ENCODE data around the gene GRPR.

The GRPR gene

DNA sequence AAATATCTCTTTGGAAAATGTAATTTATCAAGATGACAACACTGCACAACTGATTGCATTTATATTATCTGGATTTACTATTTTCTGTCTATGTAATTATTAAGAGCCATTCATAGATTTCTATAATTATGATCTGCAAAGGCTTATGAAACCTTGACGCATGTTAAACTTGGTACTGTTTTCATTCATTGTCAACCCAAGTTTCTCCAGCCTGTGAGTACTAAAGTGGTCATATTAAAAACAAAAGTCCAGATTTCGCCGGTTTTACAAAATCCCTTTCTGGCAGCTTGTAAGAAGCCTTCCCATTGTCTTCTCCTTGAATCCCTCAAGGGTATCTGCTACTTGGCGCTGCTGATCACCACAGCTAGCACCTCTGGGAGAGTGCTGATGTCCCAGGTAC lies 19.7 kb upstream of the GRPR start:
- no peak overlapping the region for H3K4me3 ChIP-seq (ENCODE audit: low read length)
- no peaks in the 10 kb centered on the region for H3K36me3 ChIP-seq (ENCODE audit: insufficient read depth, low read length)
- no peaks in the 10 kb centered on the region for H3K4me1 ChIP-seq (ENCODE audit: insufficient read depth, low read length)
- no peak overlapping the region for H3K27ac ChIP-seq (ENCODE audit: low read depth, low read length)
- H3K9ac ChIP-seq (ENCODE audit: low read depth, low read length), result no peak overlapping the region
- over 99% methylated on average over 4 of the region's 4 CpGs for WGBS
- H3K9me3 ChIP-seq (ENCODE audit: insufficient read depth, low read depth, low read length), result 0 out of 2 replicates have a peak, but pooled peaks cover 2% of the 10 kb centered on the region
- H3K27me3 ChIP-seq (ENCODE audit: insufficient read depth, low read length), result no peaks in the 10 kb centered on the region

DNA sequence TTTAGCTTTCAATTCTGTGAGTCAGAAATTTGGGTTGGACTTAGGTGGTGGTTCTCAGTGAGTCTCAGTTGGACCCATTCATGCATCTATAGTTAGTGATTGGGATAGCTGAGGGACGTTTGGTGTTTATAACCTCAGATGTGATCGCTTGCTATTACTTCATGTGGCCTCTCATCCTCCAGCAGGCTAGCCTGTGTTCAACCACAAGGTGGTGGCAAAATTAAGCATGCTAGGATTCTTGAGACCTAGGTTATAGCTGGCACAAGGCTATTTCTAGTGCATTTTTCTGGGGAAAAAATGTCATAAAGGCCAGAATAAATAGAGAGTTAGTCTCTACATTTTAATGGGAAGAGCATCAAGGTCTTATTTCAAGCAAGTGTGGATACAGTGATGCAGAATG lies 10.9 kb upstream of the GRPR start:
- Histone ChIP-seq H3K36me3 (ENCODE audit: insufficient read depth, low read length) (no peaks in the 10 kb centered on the region), H3K9me3 (ENCODE audit: insufficient read depth, low read depth, low read length) (no peaks in the 10 kb centered on the region), H3K27ac (ENCODE audit: low read depth, low read length) (no peak overlapping the region), H3K4me3 (ENCODE audit: low read length) (no peak overlapping the region), H3K9ac (ENCODE audit: low read depth, low read length) (no peak overlapping the region), H3K27me3 (ENCODE audit: insufficient read depth, low read length) (no peaks in the 10 kb centered on the region), H3K4me1 (ENCODE audit: insufficient read depth, low read length) (no peaks in the 10 kb centered on the region)
- 88% methylated on average over 2 of the region's 2 CpGs for WGBS

DNA sequence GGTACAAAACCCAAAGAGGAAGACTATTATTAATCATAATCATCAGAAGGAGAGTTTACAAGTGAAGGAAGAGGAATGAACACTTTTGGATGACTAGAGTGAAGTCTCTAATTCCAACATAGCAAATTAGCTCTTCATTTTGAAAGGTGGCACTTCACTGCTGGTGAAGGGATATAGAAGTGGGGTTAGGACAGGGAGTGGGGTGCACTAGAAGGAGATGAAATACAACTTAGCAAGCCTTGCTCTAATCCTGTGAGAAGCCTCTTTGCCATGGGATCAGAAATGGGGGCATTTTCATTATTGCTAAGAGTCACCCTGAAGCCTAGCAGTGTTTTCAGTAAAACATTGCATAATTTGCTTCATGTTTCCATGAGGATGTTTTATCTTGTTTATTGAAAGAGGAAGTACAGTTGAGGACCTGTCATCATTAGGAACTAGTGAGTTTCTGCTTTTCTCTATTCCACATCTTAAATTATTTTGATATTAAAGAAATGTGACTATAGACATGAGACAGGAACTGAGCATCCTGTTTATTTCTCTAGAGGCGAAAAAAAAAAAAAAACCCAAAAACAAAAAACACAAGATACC lies 9.3 kb upstream of the GRPR start:
- 100% methylated on average over 1 of the region's 1 CpG for WGBS
- Histone ChIP-seq H3K4me1 (ENCODE audit: insufficient read depth, low read length) (no peaks in the 10 kb centered on the region), H3K4me3 (ENCODE audit: low read length) (no peak overlapping the region), H3K9me3 (ENCODE audit: insufficient read depth, low read depth, low read length) (0 out of 2 replicates have a peak, but pooled peaks cover 3% of the 10 kb centered on the region), H3K9ac (ENCODE audit: low read depth, low read length) (no peak overlapping the region), H3K36me3 (ENCODE audit: insufficient read depth, low read length) (no peaks in the 10 kb centered on the region), H3K27ac (ENCODE audit: low read depth, low read length) (no peak overlapping the region), H3K27me3 (ENCODE audit: insufficient read depth, low read length) (no peaks in the 10 kb centered on the region)

DNA sequence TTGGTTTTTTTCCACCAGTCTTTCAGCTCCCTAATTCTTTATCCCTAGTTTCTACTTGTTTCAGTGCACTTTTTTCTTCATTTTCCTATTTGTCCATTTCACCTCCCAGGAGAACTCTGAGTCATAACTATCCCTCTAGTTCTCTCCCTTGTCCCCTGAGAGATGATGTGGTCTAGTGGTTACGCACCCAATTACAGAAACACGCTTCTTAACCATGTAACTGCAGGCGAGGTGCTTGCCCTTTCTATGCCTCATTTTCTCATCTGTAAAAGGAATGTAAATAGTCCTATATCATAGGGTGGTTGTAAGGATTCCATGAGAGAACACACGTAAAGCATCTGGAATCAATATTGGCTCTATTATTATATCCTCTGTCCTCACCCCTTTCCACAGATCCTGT lies 8.8 kb upstream of the GRPR start:
- no peak overlapping the region for H3K27ac ChIP-seq (ENCODE audit: low read depth, low read length)
- H3K27me3 ChIP-seq (ENCODE audit: insufficient read depth, low read length), result no peaks in the 10 kb centered on the region
- no peak overlapping the region for H3K4me3 ChIP-seq (ENCODE audit: low read length)
- WGBS, result 100% methylated on average over 1 of the region's 4 CpGs
- 0 out of 2 replicates have a peak, but pooled peaks cover 3% of the 10 kb centered on the region for H3K9me3 ChIP-seq (ENCODE audit: insufficient read depth, low read depth, low read length)
- no peaks in the 10 kb centered on the region for H3K4me1 ChIP-seq (ENCODE audit: insufficient read depth, low read length)
- H3K36me3 ChIP-seq (ENCODE audit: insufficient read depth, low read length), result no peaks in the 10 kb centered on the region
- no peak overlapping the region for H3K9ac ChIP-seq (ENCODE audit: low read depth, low read length)

DNA sequence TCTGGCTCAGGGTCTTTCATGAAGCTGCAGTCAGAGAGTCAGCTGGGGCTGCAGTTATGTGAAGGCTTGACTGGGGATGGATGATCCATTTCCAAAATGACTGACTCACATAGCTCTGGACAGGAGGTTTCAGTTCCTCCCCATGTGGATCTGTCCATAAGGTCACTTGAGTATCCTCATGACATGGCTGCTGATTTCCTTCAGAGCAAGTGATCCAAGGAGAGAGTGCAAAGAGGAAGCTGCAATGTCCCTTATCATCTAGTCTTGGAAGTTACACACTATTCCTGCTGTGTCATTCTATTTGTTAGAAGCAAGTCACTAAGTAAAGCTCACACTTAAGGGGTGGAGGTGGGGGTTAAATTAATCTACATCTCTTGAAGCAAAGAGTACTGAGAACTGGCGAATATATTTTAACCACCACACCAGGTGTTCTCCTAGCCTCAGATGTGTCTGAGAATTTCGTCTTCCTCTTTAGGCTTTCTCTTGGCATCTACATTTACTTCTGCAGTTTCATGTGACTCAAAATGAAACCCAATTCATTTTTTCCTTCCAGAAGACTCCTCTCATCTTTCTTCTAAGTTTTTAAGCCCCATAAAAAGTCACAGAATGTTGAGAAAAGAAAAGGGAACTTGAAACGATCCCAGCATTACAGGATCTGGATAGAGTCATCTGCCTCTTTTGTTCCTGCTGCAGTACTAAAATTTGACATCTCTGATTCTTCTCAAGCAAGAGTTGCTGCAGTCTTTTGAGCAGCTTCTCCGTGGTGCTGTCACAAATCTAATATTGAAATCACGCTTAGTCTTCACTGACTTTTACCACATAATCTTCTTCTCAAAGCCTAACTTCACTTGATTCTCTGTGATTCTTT lies 3.8 kb upstream of the GRPR start:
- Histone ChIP-seq H3K4me3 (ENCODE audit: low read length) (no peak overlapping the region), H3K27ac (ENCODE audit: low read depth, low read length) (no peak overlapping the region), H3K9ac (ENCODE audit: low read depth, low read length) (no peak overlapping the region), H3K9me3 (ENCODE audit: insufficient read depth, low read depth, low read length) (0 out of 2 replicates have a peak, but pooled peaks cover 3% of the 10 kb centered on the region), H3K27me3 (ENCODE audit: insufficient read depth, low read length) (no peaks in the 10 kb centered on the region), H3K36me3 (ENCODE audit: insufficient read depth, low read length) (no peaks in the 10 kb centered on the region), H3K4me1 (ENCODE audit: insufficient read depth, low read length) (peaks cover 5% of the 10 kb centered on the region)
- WGBS, result 92% methylated on average over 5 of the region's 5 CpGs

DNA sequence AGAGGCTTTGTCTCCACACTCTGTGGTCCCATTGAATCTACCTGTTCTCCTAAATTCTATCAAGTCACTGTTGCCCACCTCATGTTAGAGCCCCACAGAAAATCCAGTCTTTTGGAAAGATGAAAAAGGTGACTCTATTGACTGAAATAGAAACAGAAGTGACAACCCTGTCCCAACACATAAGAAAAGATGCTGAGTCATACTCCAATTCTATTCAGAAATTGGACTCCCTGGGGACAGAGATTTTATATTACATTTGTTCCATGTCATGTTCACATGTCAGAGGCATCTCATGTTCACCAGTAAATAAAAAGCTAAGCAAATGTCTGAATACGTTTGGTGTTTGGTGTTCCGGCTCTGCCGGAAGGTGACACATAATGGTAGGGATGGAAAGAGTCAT lies 2.9 kb upstream of the GRPR start:
- no peaks in the 10 kb centered on the region for H3K36me3 ChIP-seq (ENCODE audit: insufficient read depth, low read length)

DNA sequence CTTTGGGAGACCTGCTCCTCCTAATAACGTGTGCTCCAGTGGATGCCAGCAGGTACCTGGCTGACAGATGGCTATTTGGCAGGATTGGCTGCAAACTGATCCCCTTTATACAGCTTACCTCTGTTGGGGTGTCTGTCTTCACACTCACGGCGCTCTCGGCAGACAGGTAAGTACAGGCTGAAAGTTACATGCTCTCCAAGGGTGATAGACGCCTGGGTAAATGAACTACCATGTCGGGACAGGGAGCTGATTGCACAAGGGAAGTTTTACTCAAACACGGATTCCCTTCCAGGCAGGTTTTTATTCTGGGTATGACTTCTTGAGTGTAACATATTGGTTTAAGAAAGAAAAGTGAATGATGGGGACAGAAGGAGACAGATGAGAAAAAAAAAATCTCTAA lies 836 bp downstream of the GRPR start:
- H3K9me3 ChIP-seq (ENCODE audit: insufficient read depth, low read depth, low read length), result no peaks in the 10 kb centered on the region
- peak overlapping the region; percentile 47; the same call in 1 of the 2 replicates for H3K9ac ChIP-seq (ENCODE audit: low read depth, low read length)
- peaks cover 5% of the 10 kb centered on the region for H3K4me1 ChIP-seq (ENCODE audit: insufficient read depth, low read length)
- H3K36me3 ChIP-seq (ENCODE audit: insufficient read depth, low read length), result no peaks in the 10 kb centered on the region
- WGBS, result 92% methylated on average over 7 of the region's 7 CpGs
- peak overlapping the region; percentile 46 for H3K4me3 ChIP-seq (ENCODE audit: low read length)
- no peaks in the 10 kb centered on the region for H3K27me3 ChIP-seq (ENCODE audit: insufficient read depth, low read length)
- H3K27ac ChIP-seq (ENCODE audit: low read depth, low read length), result no peak overlapping the region

More for the DNA sequence above, 2.9 kb upstream of the GRPR start:
- Histone ChIP-seq H3K27ac (ENCODE audit: low read depth, low read length) (no peak overlapping the region), H3K4me3 (ENCODE audit: low read length) (no peak overlapping the region), H3K9ac (ENCODE audit: low read depth, low read length) (no peak overlapping the region), H3K4me1 (ENCODE audit: insufficient read depth, low read length) (peaks cover 5% of the 10 kb centered on the region), H3K9me3 (ENCODE audit: insufficient read depth, low read depth, low read length) (0 out of 2 replicates have a peak, but pooled peaks cover 3% of the 10 kb centered on the region), H3K27me3 (ENCODE audit: insufficient read depth, low read length) (no peaks in the 10 kb centered on the region)
- WGBS, result 88% methylated on average over 3 of the region's 3 CpGs

DNA sequence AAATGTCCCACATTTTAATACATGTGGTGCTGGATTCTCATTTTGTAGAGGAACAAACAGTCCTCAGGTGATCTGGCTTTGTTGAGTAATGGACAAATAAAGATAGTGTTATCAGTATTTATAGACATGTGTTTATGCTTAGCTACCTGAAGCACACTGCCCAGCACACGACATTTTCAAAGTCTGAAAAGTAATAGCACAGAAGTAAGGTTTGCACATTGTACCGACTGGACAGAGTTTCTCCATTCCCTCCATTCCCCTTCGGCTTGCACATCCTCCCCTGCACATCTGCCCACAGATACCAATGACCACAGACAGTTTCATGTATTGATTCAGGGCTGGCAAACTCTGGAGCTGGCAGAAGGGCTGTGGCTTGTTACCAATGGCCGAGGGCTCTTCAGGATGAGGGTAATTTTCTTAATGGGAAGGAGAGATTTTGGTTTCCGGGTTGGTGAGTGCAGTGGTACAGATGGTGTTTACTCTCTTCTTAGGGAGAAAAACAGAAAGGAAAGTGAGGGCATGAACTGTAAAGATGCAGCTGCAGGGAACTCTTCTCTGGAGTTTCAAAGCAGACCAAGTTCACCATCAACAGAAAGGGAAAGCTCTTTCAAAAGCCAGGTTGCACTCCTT lies 2.3 kb downstream of the GRPR start:
- WGBS, result 66% methylated on average over 5 of the region's 5 CpGs
- peak overlapping the region; percentile 46 for H3K4me3 ChIP-seq (ENCODE audit: low read length)
- peak overlapping the region; percentile 9; the same call in 1 of the 2 replicates for H3K9ac ChIP-seq (ENCODE audit: low read depth, low read length)
- peaks cover 5% of the 10 kb centered on the region for H3K4me1 ChIP-seq (ENCODE audit: insufficient read depth, low read length)
- no peaks in the 10 kb centered on the region for H3K27me3 ChIP-seq (ENCODE audit: insufficient read depth, low read length)
- H3K27ac ChIP-seq (ENCODE audit: low read depth, low read length), result no peak overlapping the region
- H3K36me3 ChIP-seq (ENCODE audit: insufficient read depth, low read length), result no peaks in the 10 kb centered on the region
- no peaks in the 10 kb centered on the region for H3K9me3 ChIP-seq (ENCODE audit: insufficient read depth, low read depth, low read length)

DNA sequence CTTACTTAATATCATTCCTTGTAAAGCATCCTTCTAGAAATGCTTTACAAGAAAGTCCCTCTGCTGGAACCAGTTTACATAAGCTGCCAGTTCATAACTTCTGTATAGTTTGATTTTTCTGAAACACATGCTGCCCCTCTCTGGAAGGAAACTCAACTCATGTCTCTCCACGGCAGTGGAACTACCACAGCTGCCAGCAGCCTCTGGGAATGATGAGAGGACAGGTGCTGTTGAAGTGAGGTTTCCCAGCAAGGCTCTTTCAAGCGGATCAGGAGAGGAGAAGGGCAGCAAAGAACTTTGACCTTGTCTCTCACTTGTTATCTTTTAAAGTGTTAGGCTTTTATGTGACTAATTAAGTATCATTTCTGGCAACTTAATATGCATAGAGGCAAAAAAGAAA lies 7.3 kb downstream of the GRPR start:
- 100% methylated on average over 2 of the region's 2 CpGs for WGBS
- Histone ChIP-seq H3K36me3 (ENCODE audit: insufficient read depth, low read length) (no peaks in the 10 kb centered on the region), H3K9me3 (ENCODE audit: insufficient read depth, low read depth, low read length) (no peaks in the 10 kb centered on the region), H3K27ac (ENCODE audit: low read depth, low read length) (no peak overlapping the region), H3K4me1 (ENCODE audit: insufficient read depth, low read length) (peaks cover 3% of the 10 kb centered on the region; the same call in 1 of the 2 replicates), H3K9ac (ENCODE audit: low read depth, low read length) (no peak overlapping the region), H3K4me3 (ENCODE audit: low read length) (no peak overlapping the region), H3K27me3 (ENCODE audit: insufficient read depth, low read length) (no peaks in the 10 kb centered on the region)

DNA sequence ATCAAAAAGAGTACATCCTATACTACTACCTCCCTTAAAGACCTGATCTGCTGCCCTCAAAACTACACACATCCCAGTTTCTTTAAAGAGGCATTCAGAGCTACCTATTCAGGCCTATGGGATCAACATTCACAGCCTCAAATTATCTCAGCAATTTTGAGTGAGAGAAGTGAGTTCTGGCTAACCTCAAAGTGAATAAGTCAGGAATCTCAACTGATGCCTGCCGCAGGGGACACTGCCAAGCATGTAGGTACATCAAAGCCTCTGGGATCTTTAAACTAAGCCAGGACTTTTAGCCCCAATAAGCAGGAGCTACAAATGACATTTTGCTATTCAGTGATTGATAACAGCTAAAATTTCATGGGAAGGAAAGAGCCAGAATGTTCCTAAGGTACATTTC lies 11.6 kb downstream of the GRPR start:
- H3K4me1 ChIP-seq (ENCODE audit: insufficient read depth, low read length), result peaks cover 3% of the 10 kb centered on the region; the same call in 1 of the 2 replicates
- no peaks in the 10 kb centered on the region for H3K36me3 ChIP-seq (ENCODE audit: insufficient read depth, low read length)
- H3K9ac ChIP-seq (ENCODE audit: low read depth, low read length), result no peak overlapping the region
- no peak overlapping the region for H3K27ac ChIP-seq (ENCODE audit: low read depth, low read length)
- 83% methylated on average over 1 of the region's 1 CpG for WGBS
- H3K4me3 ChIP-seq (ENCODE audit: low read length), result no peak overlapping the region
- H3K27me3 ChIP-seq (ENCODE audit: insufficient read depth, low read length), result no peaks in the 10 kb centered on the region
- no peaks in the 10 kb centered on the region for H3K9me3 ChIP-seq (ENCODE audit: insufficient read depth, low read depth, low read length)

DNA sequence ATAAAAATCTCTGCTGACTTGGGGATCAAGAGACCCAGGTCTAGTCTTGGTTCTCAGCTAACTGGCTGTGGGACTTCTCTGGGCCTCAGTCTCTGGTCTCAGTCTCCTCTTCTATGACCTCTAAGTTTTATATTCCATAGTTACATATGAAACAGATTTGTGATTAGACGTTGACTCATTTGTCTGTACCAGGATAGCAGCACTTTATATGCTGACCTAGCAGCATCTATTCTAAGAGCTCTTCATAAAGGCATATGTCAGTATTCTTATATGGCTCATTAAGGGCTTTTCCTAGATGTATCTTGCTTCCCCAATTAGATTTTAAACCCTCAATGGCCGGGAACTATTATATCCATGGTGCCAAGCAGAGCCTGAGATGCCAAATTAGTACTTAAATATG lies 12.7 kb downstream of the GRPR start:
- peaks cover 3% of the 10 kb centered on the region; the same call in 1 of the 2 replicates for H3K4me1 ChIP-seq (ENCODE audit: insufficient read depth, low read length)
- H3K4me3 ChIP-seq (ENCODE audit: low read length), result no peak overlapping the region
- H3K27ac ChIP-seq (ENCODE audit: low read depth, low read length), result no peak overlapping the region
- no peak overlapping the region for H3K9ac ChIP-seq (ENCODE audit: low read depth, low read length)
- no peaks in the 10 kb centered on the region for H3K36me3 ChIP-seq (ENCODE audit: insufficient read depth, low read length)
- no peaks in the 10 kb centered on the region for H3K9me3 ChIP-seq (ENCODE audit: insufficient read depth, low read depth, low read length)
- WGBS, result 83% methylated on average over 2 of the region's 2 CpGs
- H3K27me3 ChIP-seq (ENCODE audit: insufficient read depth, low read length), result no peaks in the 10 kb centered on the region
